HepG2 (cell line): ENCODE measurements around the gene ELP1. TPM values are rescaled to one million over a fixed set of nuclear protein-coding genes. Genes with fewer than 3 reads are reported as not detected.

Source experiments
- BRF2 ChIP-seq: sonication (generic); formaldehyde crosslinking; IDR thresholded peaks from 2 replicates; pipeline ENCODE4 v1.8.1; 2022; ENCODE audit warnings: mild to moderate bottlenecking, missing genetic modification reagents
- CEBPB ChIP-seq: IDR thresholded peaks from 2 replicates; pipeline ENCODE4 v1.6.1; 2011; ENCODE audit warnings: low read depth, low read length, improper control_type of control experiment, borderline replicate concordance
- FOXA1 ChIP-seq, 2 experiments: fragments of 450-650 bp in 1 of 2; sonication (generic) in 1 of 2; formaldehyde crosslinking in 1 of 2; IDR thresholded peaks; 2 replicates each; pipeline versions ENCODE4 v1.4.0 to v1.6.1; 2016 to 2020; ENCODE audit warnings: missing genetic modification reagents in 1 of 2
- FOXP4 ChIP-seq: sonication (generic); formaldehyde crosslinking; IDR thresholded peaks from 2 replicates; pipeline ENCODE4 v1.4.0; 2020; ENCODE audit warnings: missing genetic modification reagents
- HOMEZ ChIP-seq: IDR thresholded peaks from 2 replicates; pipeline ENCODE4 v1.6.1; 2016; ENCODE audit warnings: low read depth
- HOXA5 ChIP-seq: sonication (generic); formaldehyde crosslinking; IDR thresholded peaks from 2 replicates; pipeline ENCODE4 v1.4.0; 2020; ENCODE audit warnings: missing genetic modification reagents
- MAFG ChIP-seq: sonication (generic); formaldehyde crosslinking; IDR thresholded peaks from 2 replicates; pipeline ENCODE4 v1.5.1; 2020; ENCODE audit warnings: mild to moderate bottlenecking, missing genetic modification reagents
- RARG ChIP-seq: sonication (generic); formaldehyde crosslinking; IDR thresholded peaks from 2 replicates; pipeline ENCODE4 v1.4.0; 2020; ENCODE audit warnings: low read depth, mild to moderate bottlenecking, missing genetic modification reagents
- REPIN1 ChIP-seq: sonication (generic); formaldehyde crosslinking; IDR thresholded peaks from 2 replicates; pipeline ENCODE4 v1.8.0; 2022; ENCODE audit warnings: missing genetic modification reagents, low read depth, mild to moderate bottlenecking, borderline replicate concordance
- SKIL ChIP-seq: sonication (generic); formaldehyde crosslinking; IDR thresholded peaks from 2 replicates; pipeline ENCODE4 v1.8.0; 2022; ENCODE audit warnings: missing genetic modification reagents, mild to moderate bottlenecking, moderate library complexity, borderline replicate concordance
- SOX13 ChIP-seq, 3 experiments: fragments of 450-650 bp in 1 of 3; sonication (generic) in 1 of 3; formaldehyde crosslinking in 1 of 3; IDR thresholded peaks in 2 of 3; conservative IDR thresholded peaks in 1 of 3; 2 replicates each; pipeline versions ENCODE4 v1.5.0 to v1.6.1; 2016 to 2020; ENCODE audit warnings: antibody characterized with exemption in 1 of 3, mild to moderate bottlenecking in 1 of 3, missing compliant biosample characterization in 1 of 3, missing genetic modification reagents in 1 of 3, moderate library complexity in 1 of 3
- TRAFD1 ChIP-seq: sonication (generic); formaldehyde crosslinking; IDR thresholded peaks from 2 replicates; pipeline ENCODE4 v1.5.1; 2020; ENCODE audit warnings: missing genetic modification reagents, mild to moderate bottlenecking, borderline replicate concordance
- ZBTB43 ChIP-seq: sonication (generic); formaldehyde crosslinking; conservative IDR thresholded peaks from 2 replicates; pipeline ENCODE4 v1.4.0; 2020; ENCODE audit warnings: missing genetic modification reagents
- ZNF136 ChIP-seq: sonication (generic); formaldehyde crosslinking; IDR thresholded peaks from 2 replicates; pipeline ENCODE4 v1.8.1; 2022; ENCODE audit warnings: low read depth, mild to moderate bottlenecking, moderate library complexity, missing genetic modification reagents
- ZNF160 ChIP-seq: sonication (generic); formaldehyde crosslinking; IDR thresholded peaks from 2 replicates; pipeline ENCODE4 v1.8.0; 2022; ENCODE audit warnings: mild to moderate bottlenecking, inconsistent platforms, missing genetic modification reagents
- ZNF672 ChIP-seq: sonication (generic); formaldehyde crosslinking; IDR thresholded peaks from 2 replicates; pipeline ENCODE4 v1.8.1; 2022; ENCODE audit warnings: missing genetic modification reagents
- ZNF784 ChIP-seq: sonication (generic); formaldehyde crosslinking; IDR thresholded peaks from 2 replicates; pipeline ENCODE4 v1.5.1; 2020; ENCODE audit warnings: missing genetic modification reagents, mild to moderate bottlenecking, borderline replicate concordance
- polyA plus RNA-seq, 8 experiments: library from polyadenylated mRNA; depleted of rRNA in 3 of 8; stranded (reverse) in 7 of 8; unstranded in 1 of 8; fragments of >200 nt; fragmentation: Illumina TruSeq in 4 of 8; extraction: Trizol in 4 of 8; gene quantifications; 2 replicates each; pipeline versions ENCODE4 v1.2.1 to v1.2.3, GENCODE V29; 2011 to 2016; ENCODE audit warnings: low read depth in 4 of 8, missing spikeins in 1 of 8, mixed read lengths in 1 of 8; ENCODE audit not compliant: insufficient read depth in 1 of 8
- total RNA-seq, 5 experiments: library from RNA; depleted of rRNA; stranded (reverse); fragments of >200 nt; fragmentation: Illumina TruSeq; extraction: Trizol; gene quantifications; 2 replicates each; pipeline ENCODE4 v1.2.3, GENCODE V29; 2016; ENCODE audit warnings: low read depth in 1 of 5

The ELP1 gene
- total and polyA plus RNA-seq, 2 of the 13 experiments (the other 11 are each of a cell fraction or from before 2014, with no cell fraction given): 157 to 275 TPM

- TF ChIP-seq ZNF784 (CRISPR knock-in tag) (no peak), ZNF160 (no peak), FOXA1 (IDR thresholded peaks at IDR 0.05) (no peak), FOXA1 (CRISPR knock-in tag; IDR thresholded peaks at IDR 0.05) (peak; percentile 42; the same call in 1 of the 2 replicates), HOMEZ (0 out of 2 replicates have a peak, but pooled peaks have one; percentile 56), REPIN1 (CRISPR knock-in tag) (no peak), ZNF672 (CRISPR knock-in tag) (no peak), TRAFD1 (CRISPR knock-in tag) (no peak), ZBTB43 (CRISPR knock-in tag) (0 out of 2 replicates have a peak, but pooled peaks have one; percentile 53), MAFG (CRISPR knock-in tag) (no peak), FOXP4 (CRISPR knock-in tag) (peak; percentile 75), ZNF136 (no peak), HOXA5 (CRISPR knock-in tag) (no peak), BRF2 (CRISPR knock-in tag) (no peak), CEBPB (peak; percentile 81; the same call in 1 of the 2 replicates), SKIL (CRISPR knock-in tag) (no peak), SOX13 (IDR thresholded peaks at IDR 0.05) (no peak), SOX13 (CRISPR knock-in tag; conservative IDR thresholded peaks at IDR 0.05 in 1 of 2, IDR thresholded peaks at IDR 0.05 in 1 of 2) (peak in 1 of 2 experiments; percentile 73; a peak in 2 of 4 replicates), RARG (CRISPR knock-in tag) (no peak)
These were observed 14.4 kb downstream of the ELP1 start (continued) for GRCh38 chr9:108919517-108919916.
